ENCODE measurements around the gene TMEM184A. TPM values are rescaled to one million over a fixed set of nuclear protein-coding genes. Genes with fewer than 3 reads are reported as not detected.
A peak's percentile ranks its signal among the peaks of the same experiment; 100 is the strongest.

Gene TMEM184A
- polyA plus RNA-seq, 6 donors from 2014 or later = 0.16 TPM; not detected in 5

DNA sequence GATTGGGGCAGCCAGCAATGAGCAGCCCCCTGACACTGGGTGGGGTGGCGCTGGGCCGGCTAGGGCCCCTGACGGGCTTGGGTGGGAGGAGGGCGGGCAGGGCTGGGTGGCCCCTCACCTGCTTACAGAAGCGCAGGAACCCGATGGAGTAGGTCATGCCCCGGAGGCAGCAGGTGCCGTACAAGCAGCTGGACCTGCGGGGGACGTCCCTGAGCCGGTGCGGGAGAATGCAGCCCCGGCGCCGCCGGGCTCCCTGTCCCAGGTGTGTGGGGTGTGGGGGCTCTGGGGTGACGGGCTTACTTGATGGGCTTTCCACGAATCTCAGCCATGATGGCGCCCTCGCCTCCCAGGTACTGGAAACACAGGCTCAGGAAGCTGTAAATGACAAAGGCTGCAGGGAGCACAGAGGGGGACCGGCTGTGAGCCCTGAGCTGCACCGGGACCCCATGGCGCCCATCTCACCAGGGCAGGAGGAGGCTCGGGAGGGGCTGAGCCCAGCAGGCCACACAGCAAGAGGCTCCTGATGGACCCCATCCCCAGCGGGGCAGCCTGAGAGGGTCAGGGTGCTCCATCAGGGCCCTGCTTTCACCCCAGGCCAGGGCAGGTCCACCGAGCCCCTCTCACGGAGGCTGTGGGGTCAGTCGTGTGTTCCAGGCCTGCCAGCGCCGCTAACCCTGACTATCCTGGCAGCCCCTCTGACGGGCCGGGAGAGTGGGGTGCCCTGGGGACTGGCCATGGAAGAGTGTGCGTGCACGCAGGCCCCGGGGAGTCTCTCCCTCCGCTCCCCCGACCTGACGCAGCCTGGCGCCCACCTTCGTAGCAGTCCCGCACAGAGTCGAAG lies 5.8 kb downstream of the TMEM184A start:
- Mint-ChIP-seq H3K36me3 (no peaks in the 10 kb centered on the region), H3K4me3 (no peak overlapping the region), H3K27me3 (no peaks in the 10 kb centered on the region), H3K27ac (peak overlapping the region in 3 of 6 donors; percentile 50 to 69 (median 66)), H3K4me1 (peaks cover 3 to 11% (median 5%) of the 10 kb centered on the region in 3 donors), H3K9me3 (no peaks in the 10 kb centered on the region)
- no peak for DNase-seq
- ATAC-seq (ENCODE audit: low read depth in 2 of 2) = no peak

DNA sequence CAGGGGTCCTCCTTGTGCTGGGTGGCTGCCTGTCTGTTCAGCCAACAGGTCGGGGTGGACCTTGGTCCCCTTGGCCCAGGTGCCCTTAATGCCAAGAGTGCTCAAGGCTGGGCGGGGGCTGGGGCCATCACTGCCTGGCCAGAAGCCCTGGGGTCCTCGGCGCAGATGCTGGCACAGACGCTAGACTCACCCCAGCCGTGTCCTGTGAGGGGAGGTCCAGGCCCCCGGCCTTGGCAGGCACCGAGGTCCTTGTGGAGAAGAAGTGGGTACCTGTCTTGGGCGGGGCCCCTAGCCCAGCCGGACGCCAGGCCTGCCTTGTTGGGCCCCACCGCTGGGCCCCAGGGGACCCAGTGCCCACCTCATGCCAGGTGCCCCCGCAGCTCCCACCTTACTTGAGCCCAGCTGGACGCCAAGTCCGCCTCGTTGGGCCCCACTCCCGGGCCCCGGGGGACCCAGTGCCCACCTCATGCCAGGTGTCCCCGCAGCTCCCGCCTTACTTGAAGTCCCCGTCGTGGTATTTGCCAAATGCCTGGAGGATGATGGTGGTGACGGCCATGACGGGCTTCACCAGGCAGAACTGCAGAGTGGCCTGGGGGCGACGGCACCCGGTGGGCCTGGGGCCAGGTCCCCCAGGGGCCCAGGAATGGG lies 6.5 kb downstream of the TMEM184A start:
- Mint-ChIP-seq H3K36me3 (no peaks in the 10 kb centered on the region), H3K9me3 (no peaks in the 10 kb centered on the region), H3K27me3 (no peaks in the 10 kb centered on the region), H3K4me1 (peaks cover 3 to 11% (median 5%) of the 10 kb centered on the region in 3 donors), H3K27ac (peak overlapping the region in 1 of 6 donors; percentile 90), H3K4me3 (no peak overlapping the region)
- ATAC-seq (ENCODE audit: low read depth in 2 of 2) (no peak), DNase-seq (no peak)

DNA sequence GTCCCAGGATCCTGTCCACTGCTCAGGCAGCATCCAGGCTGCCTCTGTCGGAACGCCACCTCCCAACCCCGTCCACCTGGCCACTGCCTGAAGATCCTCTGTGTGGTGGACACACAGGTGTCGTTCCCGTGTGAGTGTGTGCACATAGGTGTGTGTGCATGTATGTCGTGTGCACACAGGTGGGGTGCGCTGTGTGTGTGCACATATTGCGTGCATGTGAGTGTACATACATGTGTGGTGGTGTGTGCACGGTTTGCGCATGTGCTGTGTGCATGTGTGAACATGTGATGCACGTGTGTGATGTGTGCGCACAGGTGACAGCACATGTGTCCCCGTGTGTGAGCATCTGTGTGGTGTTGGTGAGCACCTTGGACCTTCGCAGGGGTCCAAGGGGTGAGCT lies 7.1 kb downstream of the TMEM184A start:
- no peaks in the 10 kb centered on the region for H3K9me3 Mint-ChIP-seq
- no peaks in the 10 kb centered on the region for H3K36me3 Mint-ChIP-seq
- peak overlapping the region in 1 of 8 donors; percentile 72 for H3K4me3 Mint-ChIP-seq
- DNase-seq (no peak), ATAC-seq (ENCODE audit: low read depth in 2 of 2) (no peak)
- H3K4me1 Mint-ChIP-seq = peaks cover 0 to 11% (median 5%) of the 10 kb centered on the region in 3 donors
- H3K27me3 Mint-ChIP-seq = no peaks in the 10 kb centered on the region
- H3K27ac Mint-ChIP-seq = peak overlapping the region in 1 of 6 donors; percentile 90

DNA sequence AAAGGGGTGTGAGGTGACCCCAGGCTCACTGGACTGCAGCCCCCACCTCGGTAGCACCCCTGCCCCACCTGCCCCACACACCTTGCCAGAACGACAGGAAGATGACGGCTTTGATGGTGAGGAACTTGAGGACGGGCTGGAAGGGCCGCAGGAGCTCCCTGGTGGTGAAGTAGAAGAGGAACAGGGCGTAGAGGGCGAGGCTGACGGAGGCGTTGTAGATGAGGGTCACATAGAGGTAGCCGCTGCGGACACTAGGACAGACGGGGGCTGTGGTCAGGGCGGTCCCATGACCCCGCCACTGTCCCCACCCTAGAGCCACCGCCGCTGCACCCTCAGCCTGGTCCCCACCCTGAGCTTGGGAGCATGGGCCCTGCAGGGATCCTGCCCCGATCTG lies 7.6 kb downstream of the TMEM184A start:
- H3K4me1 Mint-ChIP-seq = peaks cover 0 to 11% (median 5%) of the 10 kb centered on the region in 3 donors
- ATAC-seq (ENCODE audit: low read depth in 2 of 2) = peak in 1 of 2 donors; percentile 45
- H3K4me3 Mint-ChIP-seq = no peak overlapping the region

DNA sequence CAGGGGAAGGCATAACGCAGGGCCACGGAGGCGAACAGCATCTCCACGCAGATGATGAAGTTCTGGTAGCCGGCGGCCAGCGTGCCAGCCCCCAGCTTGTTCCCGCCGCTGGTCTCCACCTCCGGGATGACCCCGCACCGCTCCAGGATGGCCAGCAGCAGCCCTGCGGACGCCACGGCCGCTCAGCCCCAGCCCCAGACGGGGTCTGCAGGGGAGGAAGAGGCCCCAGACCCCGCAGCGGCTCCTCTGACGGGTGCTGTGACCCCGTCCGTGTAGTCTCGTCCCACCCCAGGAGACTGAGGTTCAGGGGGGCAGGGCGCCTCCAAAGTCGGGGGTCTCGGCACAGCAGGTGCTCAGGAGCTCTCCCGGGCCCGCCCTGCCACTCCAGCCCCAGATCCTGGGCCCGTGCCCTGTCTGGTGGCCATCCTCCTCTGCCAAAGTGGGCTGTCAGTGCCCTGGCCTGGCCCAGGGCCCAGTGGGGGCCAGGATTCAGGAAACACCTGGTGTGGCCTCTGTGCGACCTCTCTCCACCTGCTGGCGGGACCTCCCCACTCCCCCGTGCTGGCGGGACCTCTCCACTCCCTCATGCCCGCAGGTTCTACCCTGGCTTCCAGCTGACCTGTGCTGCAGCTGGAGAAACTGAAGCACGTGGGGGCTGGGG lies 8.1 kb downstream of the TMEM184A start:
- ATAC-seq (ENCODE audit: low read depth in 2 of 2) = no peak
- H3K27ac Mint-ChIP-seq = peak overlapping the region in 1 of 6 donors; percentile 78
- H3K27me3 Mint-ChIP-seq = no peaks in the 10 kb centered on the region
- H3K4me3 Mint-ChIP-seq = no peak overlapping the region
- no peaks in the 10 kb centered on the region for H3K9me3 Mint-ChIP-seq
- H3K36me3 Mint-ChIP-seq = no peaks in the 10 kb centered on the region
- DNase-seq = no peak
- peaks cover 0 to 11% (median 5%) of the 10 kb centered on the region in 3 donors for H3K4me1 Mint-ChIP-seq

More for the DNA sequence above, 7.6 kb downstream of the TMEM184A start:
- no peaks in the 10 kb centered on the region for H3K27me3 Mint-ChIP-seq
- H3K36me3 Mint-ChIP-seq = no peaks in the 10 kb centered on the region
- no peak for DNase-seq
- H3K9me3 Mint-ChIP-seq = no peaks in the 10 kb centered on the region
- peak overlapping the region in 2 of 6 donors; percentile 78 to 90 for H3K27ac Mint-ChIP-seq

DNA sequence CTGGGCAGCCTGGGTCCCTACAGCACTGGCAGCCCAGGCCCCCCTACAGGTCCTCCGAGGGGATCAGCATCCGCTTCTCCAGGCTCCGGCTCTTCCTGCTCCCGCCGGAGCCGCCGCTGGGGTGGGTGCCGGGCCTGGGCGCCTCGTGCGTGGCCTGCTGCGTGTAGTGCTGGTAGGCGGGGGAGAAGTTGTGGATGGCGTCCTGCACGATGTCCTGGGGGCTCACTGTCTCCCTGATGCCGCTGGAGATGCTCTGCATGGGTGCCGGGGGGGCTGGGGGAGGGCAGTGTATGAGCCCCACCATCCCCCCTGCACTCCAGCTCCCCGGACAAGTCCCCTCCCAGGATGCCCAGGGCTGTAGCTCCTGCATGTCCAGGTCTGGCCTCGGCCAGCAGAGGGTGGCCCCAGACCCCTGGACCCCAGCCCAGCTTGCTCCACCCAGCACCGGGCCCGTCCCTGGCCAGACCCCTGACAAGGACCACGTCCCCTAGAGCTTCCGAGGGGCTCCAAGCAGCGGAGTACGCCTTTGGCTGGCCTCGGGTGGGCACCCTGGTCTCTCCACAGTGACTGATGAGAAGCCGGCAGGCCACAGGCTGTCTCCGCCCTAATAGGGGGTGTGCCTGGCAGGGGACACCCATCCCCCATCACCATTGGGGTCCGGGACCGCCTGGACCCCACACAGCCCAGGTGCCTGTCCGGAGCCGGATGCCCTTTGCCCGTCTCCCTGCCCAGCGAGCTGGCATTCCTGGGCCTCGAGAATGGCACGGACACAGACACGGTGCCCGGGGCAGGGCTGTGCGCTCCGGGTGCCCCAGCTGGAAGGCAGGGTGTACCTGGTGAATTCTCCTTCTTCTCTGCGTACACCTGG lies 8.9 kb downstream of the TMEM184A start:
- no peak overlapping the region for H3K4me3 Mint-ChIP-seq
- DNase-seq = no peak
- no peaks in the 10 kb centered on the region for H3K36me3 Mint-ChIP-seq
- no peak overlapping the region for H3K27ac Mint-ChIP-seq
- no peak for ATAC-seq (ENCODE audit: low read depth in 2 of 2)
- no peaks in the 10 kb centered on the region for H3K27me3 Mint-ChIP-seq
- peaks cover 0 to 11% (median 5%) of the 10 kb centered on the region in 3 donors for H3K4me1 Mint-ChIP-seq
- no peaks in the 10 kb centered on the region for H3K9me3 Mint-ChIP-seq

DNA sequence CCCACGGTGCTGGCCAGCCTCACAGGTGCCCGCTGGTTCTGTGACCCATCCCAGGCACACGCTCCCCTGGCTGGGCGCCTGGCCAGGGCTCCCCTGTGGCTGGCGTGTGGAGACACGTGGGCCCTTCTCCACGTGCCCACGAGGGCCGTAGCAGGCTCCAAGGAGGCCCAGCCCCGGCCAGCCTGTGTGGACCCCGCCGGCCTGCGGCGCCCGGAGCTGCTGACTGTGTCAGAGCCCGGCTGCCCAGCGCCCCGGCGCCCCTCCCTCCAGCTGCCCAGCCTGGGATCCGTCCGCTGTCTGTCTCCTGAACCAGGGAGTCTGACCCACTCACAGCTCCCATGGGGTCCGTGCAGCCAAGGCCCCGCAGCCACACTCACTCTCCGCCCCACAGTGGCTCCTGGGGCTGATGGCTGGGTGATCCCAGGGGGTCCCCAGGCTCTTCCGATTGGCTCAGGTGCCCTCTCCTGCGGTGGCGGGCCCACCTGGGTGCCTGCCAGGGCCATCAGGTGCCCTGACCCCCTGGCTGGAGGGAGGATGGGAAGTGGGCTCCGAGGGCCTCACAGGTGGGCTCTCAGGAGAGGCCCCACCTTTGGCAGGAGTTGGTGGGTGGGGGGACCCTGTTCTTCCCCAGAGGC lies 9.6 kb downstream of the TMEM184A start:
- Mint-ChIP-seq H3K4me1 (peaks cover 0 to 11% (median 5%) of the 10 kb centered on the region in 3 donors), H3K9me3 (no peaks in the 10 kb centered on the region), H3K4me3 (peak overlapping the region in 1 of 8 donors; percentile 22), H3K27me3 (no peaks in the 10 kb centered on the region), H3K36me3 (no peaks in the 10 kb centered on the region), H3K27ac (peak overlapping the region in 2 of 6 donors; percentile 56)
- DNase-seq = no peak
- ATAC-seq (ENCODE audit: low read depth in 2 of 2) = no peak

DNA sequence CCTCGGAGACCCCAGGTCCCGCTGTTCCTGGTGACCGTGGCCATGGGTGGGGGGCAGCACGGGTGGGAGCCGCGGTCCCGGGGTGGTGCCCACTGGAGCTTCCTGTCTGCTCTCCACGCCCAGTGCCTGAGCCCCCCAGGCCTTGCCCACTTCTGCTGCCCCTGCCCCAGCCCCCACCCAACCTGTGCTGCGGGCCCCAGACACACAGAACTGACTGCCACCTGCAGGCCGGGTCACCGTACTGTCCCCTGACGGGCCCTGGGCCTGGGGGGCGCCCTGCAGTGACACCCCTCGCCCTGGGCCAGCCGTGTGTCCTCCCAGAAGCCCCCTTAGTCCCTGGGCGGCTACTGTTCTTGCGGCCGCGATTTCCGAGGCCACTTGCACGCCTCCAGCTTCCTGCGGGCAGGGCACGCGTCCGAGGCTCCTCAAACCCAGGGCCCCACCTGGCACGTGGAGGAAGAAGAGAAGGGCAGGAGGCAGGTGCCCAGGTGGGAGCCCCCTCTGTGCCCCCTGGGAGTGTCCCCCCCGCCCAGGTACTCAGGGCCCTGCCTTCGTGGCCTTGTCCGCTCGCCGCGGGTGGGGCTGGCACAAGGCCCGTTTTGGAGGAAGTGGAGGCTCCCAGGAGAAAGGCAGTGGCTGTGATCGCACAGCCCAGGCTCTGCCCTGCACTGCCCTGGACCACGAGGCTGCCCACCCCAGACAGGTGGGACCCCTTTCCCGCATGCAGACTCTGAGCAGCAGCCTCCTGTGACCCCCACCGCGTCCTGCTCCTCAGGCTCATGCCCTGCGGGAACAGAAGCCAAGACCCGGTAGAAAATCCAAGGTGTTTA lies 10.4 kb downstream of the TMEM184A start:
- ATAC-seq (ENCODE audit: low read depth in 2 of 2) (peak in 1 of 2 donors; percentile 22), DNase-seq (no peak)
- no peaks in the 10 kb centered on the region for H3K27me3 Mint-ChIP-seq
- peak overlapping the region in 4 of 6 donors; percentile 33 to 90 (median 59) for H3K27ac Mint-ChIP-seq
- no peaks in the 10 kb centered on the region for H3K9me3 Mint-ChIP-seq
- H3K4me1 Mint-ChIP-seq = peaks cover 0 to 11% (median 5%) of the 10 kb centered on the region in 3 donors
- H3K4me3 Mint-ChIP-seq = no peak overlapping the region
- no peaks in the 10 kb centered on the region for H3K36me3 Mint-ChIP-seq

DNA sequence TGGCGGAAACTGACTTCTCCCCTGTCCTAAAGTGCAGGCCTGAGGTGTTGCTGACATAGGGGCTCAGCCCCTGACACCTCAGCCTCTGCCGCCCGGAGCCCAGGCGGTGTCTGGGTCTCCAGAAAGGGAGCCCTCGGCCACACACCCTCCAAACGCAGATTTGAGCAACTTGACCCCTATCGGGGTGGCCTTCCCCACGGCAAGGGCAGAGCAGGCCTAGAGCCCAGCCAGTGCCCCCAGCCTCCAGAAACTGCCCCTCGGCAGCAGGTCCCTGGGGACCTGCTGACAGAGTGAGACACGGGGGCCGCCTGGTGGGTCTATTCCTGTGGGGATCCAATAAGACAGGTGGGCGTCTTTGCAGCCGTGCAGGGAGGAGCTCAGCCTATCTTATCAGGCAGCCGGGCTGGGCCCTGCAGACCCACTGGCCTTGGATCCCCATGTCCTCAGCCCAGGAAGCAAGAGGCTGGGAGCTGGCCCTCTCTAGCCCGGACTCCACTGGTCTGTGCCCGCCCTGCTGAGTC lies 11.0 kb downstream of the TMEM184A start:
- no peaks in the 10 kb centered on the region for H3K27me3 Mint-ChIP-seq
- H3K36me3 Mint-ChIP-seq = no peaks in the 10 kb centered on the region
- peak overlapping the region in 2 of 6 donors; percentile 38 to 53 for H3K27ac Mint-ChIP-seq

DNA sequence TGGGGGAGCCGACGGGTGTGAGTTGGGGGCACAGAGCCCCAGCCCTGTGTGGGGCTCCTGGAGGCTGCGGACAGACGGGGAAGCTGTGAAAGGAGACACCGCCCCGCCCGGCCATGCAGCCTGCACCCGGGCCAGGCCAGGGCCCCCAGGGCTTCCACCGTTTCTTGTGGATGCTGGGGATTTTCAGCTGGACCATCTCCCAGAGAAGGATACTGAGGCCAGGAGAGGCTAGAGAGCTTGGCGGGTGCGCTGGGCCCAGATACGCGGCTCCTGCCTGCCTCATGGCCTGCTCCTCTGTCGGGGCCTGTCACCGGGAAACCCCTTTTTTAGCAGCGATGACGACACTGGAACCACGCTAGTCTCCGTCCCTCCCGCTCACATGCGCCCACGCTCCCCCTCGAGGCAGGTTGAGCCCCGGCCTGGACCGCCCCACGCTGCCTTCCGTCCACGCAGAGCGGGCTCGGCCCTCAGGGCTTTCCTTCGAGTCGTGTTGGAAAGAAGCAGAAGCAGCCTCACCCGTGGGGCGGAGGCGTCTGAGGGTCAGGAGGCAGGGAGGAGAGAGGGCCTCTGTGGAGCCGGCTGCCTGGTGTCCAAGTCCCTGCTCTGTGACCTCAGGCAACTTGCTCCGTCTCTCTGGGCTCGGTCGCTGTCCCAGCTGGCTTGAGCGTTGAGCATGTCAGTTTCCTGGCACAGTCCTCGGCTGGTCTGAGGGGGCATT lies 11.7 kb downstream of the TMEM184A start:
- peak overlapping the region in 3 of 6 donors; percentile 38 to 53 (median 41) for H3K27ac Mint-ChIP-seq
- no peaks in the 10 kb centered on the region for H3K9me3 Mint-ChIP-seq
- no peak for DNase-seq
- no peak overlapping the region for H3K4me3 Mint-ChIP-seq
- peaks cover 0 to 11% (median 5%) of the 10 kb centered on the region in 3 donors for H3K4me1 Mint-ChIP-seq
- no peaks in the 10 kb centered on the region for H3K36me3 Mint-ChIP-seq
- H3K27me3 Mint-ChIP-seq = no peaks in the 10 kb centered on the region
- peak in 1 of 2 donors; percentile 11 for ATAC-seq (ENCODE audit: low read depth in 2 of 2)

More for the DNA sequence above, 11.0 kb downstream of the TMEM184A start:
- Mint-ChIP-seq H3K9me3 (no peaks in the 10 kb centered on the region), H3K4me3 (no peak overlapping the region), H3K4me1 (peaks cover 0 to 11% (median 5%) of the 10 kb centered on the region in 3 donors)
- DNase-seq = no peak
- no peak for ATAC-seq (ENCODE audit: low read depth in 2 of 2)

DNA sequence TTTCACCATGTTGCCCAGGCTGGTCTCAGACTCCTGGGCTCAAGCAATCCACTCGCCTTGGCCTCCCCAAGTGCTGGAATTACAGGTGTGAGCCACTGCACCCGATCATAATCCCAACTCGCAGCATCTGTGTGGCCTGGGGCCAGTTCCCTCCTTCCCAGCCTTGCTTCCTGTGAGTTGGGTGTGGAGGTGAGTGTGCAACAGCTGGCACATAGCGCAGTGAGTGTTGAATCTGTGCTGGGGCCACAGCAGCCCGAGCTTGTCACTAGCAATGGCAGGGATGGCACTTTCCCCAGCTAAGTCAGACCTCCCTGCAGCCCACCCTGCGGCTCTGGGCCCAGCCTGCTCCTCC lies 12.2 kb downstream of the TMEM184A start:
- no peaks in the 10 kb centered on the region for H3K9me3 Mint-ChIP-seq
- DNase-seq (no peak), ATAC-seq (ENCODE audit: low read depth in 2 of 2) (no peak)
- no peaks in the 10 kb centered on the region for H3K27me3 Mint-ChIP-seq
- H3K36me3 Mint-ChIP-seq = no peaks in the 10 kb centered on the region
- H3K4me3 Mint-ChIP-seq = no peak overlapping the region
- peaks cover 0 to 8% (median 5%) of the 10 kb centered on the region in 3 donors for H3K4me1 Mint-ChIP-seq
- peak overlapping the region in 1 of 6 donors; percentile 41 for H3K27ac Mint-ChIP-seq
